Activated naive CD4-positive, alpha-beta T cell (primary cell): ENCODE results near the gene PDXDC1.
"Not testable (repeated sequence)": the region's sequence is repeated elsewhere in the genome, so short reads cannot be mapped to it uniquely, and the experiment has no call there.

ENCODE experiments used
- DNase-seq, 4 experiments: peaks; one replicate each; lab custom pipeline; 2025; lab: John Stamatoyannopoulos, UW

The PDXDC1 gene

GRCh38 chr16:15132719-15133428, 158.0 kb downstream of the PDXDC1 start:
- not testable (repeated sequence) for DNase-seq

- not testable (repeated sequence) for DNase-seq
These were observed 158.7 kb downstream of the PDXDC1 start for GRCh38 chr16:15133554-15133953.

GRCh38 chr16:15134752-15135482, 160.1 kb downstream of the PDXDC1 start:
- DNase-seq: not testable (repeated sequence)

GRCh38 chr16:15135483-15136360, 160.9 kb downstream of the PDXDC1 start:
- not testable (repeated sequence) for DNase-seq

- not testable (repeated sequence) for DNase-seq
These were observed 162.7 kb downstream of the PDXDC1 start for GRCh38 chr16:15137514-15137913.

GRCh38 chr16:15140444-15141365, 165.9 kb downstream of the PDXDC1 start:
- DNase-seq: not testable (repeated sequence)

GRCh38 chr16:15141586-15141985, 166.8 kb downstream of the PDXDC1 start:
- DNase-seq: no peak

GRCh38 chr16:15142107-15142890, 167.5 kb downstream of the PDXDC1 start:
- not testable (repeated sequence) for DNase-seq

- DNase-seq: not testable (repeated sequence)
These were observed 168.2 kb downstream of the PDXDC1 start for GRCh38 chr16:15142891-15143600.

- DNase-seq: not testable (repeated sequence)
These were observed 168.8 kb downstream of the PDXDC1 start for GRCh38 chr16:15143601-15144091.

GRCh38 chr16:15144092-15144631, 169.3 kb downstream of the PDXDC1 start:
- DNase-seq: not testable (repeated sequence)

- DNase-seq: not testable (repeated sequence)
These were observed 170.1 kb downstream of the PDXDC1 start for GRCh38 chr16:15144781-15145417.

- not testable (repeated sequence) for DNase-seq
These were observed 170.8 kb downstream of the PDXDC1 start for GRCh38 chr16:15145418-15146263.

GRCh38 chr16:15146264-15146662, 171.4 kb downstream of the PDXDC1 start:
- not testable (repeated sequence) for DNase-seq

- DNase-seq: not testable (repeated sequence)
These were observed 174.0 kb downstream of the PDXDC1 start for GRCh38 chr16:15148831-15149230.

GRCh38 chr16:15149260-15149659, 174.4 kb downstream of the PDXDC1 start:
- not testable (repeated sequence) for DNase-seq

- peak in 1 of 4 experiments; percentile 12 for DNase-seq
These were observed 179.2 kb downstream of the PDXDC1 start for GRCh38 chr16:15154005-15154404.
